Measurements from ENCODE around the gene LMAN1. TPM values are rescaled to one million over a fixed set of nuclear protein-coding genes. Genes with fewer than 3 reads are reported as not detected.
A peak's percentile ranks its signal among the peaks of the same experiment; 100 is the strongest.

LMAN1 gene, protein sequence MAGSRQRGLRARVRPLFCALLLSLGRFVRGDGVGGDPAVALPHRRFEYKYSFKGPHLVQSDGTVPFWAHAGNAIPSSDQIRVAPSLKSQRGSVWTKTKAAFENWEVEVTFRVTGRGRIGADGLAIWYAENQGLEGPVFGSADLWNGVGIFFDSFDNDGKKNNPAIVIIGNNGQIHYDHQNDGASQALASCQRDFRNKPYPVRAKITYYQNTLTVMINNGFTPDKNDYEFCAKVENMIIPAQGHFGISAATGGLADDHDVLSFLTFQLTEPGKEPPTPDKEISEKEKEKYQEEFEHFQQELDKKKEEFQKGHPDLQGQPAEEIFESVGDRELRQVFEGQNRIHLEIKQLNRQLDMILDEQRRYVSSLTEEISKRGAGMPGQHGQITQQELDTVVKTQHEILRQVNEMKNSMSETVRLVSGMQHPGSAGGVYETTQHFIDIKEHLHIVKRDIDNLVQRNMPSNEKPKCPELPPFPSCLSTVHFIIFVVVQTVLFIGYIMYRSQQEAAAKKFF
- 10 to 100 TPM; 24.3 to 35.2 (median 27.6) TPM for polyA plus RNA-seq (ENCODE audit: low read depth in 6 of 6)

DNA sequence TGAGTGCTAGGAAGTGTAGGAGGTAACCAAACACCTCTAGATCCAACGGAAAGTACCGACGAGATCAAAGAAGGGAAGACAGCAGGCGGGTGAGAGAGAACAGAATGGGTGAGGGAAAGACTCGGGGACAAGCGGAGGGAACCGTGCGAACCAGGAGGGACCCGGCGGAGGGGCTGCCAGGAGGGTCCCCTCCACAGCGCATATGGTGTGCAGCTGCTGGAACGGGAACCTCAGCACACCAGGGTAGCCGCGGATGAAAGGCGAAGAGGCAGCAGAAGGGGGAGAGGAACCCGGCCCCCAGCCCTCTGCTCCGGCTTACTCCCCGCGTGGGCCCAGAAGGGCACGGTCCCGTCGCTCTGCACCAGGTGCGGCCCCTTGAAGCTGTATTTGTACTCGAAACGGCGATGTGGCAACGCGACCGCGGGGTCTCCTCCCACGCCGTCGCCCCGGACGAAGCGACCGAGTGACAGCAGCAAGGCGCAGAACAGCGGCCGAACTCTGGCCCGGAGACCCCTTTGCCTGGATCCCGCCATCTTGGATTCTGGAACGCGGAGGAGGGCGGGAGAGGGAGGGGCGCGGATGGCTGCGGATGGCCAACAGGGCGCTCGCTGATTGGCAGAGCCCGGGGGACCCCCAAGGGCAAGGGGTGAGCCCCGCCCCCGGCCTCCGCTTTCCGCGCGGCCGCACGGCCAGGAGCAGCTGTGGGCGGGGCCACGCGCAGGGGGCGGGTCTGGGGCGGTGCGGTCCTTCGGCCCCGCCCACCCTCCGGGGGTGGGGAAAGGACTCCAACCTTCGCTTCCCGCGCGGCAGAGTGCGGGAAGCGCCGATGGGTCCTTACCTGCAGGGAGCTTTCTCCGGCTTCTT is at the start of gene LMAN1:
Gene LMAN1 (minus strand): TSS at position 554 of the 864 bp plus-strand sequence. CDS start 21 bp downstream, at position 533.
- peak within 1 kb of the TSS; percentile 80 to 95 (median 90) for H3K27ac Mint-ChIP-seq
- H3K27me3 Mint-ChIP-seq = peaks cover 5 to 8% (median 6%) of the 10 kb centered on the region in 3 donors
- peak within 1 kb of the TSS; percentile 85 to 100 (median 97) for H3K4me3 Mint-ChIP-seq
- H3K4me1 Mint-ChIP-seq = peaks cover 22 to 31% (median 23%) of the 10 kb centered on the region in 3 donors
- ATAC-seq (ENCODE audit: low read depth in 2 of 2) = peak; percentile 84 to 89
- H3K36me3 Mint-ChIP-seq = peaks cover 0 to 5% of the 10 kb centered on the region in 2 donors
- peak; percentile 84 for DNase-seq
- H3K9me3 Mint-ChIP-seq = no peaks in the 10 kb centered on the region

DNA sequence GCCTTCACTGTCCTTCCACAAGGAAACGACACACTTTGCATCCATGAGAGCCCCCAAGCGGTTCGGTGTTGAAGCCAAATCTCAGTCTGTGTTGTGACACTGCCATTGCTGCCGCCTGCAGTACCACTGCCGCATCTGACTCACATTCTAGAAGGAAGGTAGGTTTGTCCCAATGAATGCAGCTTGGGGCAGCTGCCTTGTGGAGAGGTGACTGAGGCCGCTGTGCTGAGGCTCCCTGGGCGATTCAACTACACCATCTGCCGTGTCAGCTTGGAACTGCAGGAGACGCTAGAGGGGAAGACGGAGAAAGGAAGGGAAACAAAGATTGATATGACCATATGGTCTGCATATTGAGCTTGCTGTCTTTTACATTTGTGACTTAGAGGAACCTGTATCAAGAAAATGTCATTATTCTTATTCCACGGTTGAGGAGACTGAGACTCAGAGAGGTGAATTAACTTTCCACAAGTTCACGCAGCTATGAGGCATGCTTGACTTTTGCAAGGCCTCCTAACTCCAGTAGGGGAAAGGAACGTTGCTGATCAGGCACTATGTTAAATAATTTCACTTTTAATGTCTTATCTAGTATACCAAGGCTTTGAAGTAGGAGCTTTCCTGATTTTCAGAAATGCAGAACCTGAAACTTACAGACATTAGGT is 43.5 kb upstream of the LMAN1 start:
- Mint-ChIP-seq H3K4me1 (peaks cover 0 to 4% (median 0%) of the 10 kb centered on the region in 3 donors), H3K27ac (no peak overlapping the region), H3K27me3 (peaks cover 0 to 24% (median 13%) of the 10 kb centered on the region in 3 donors), H3K9me3 (no peaks in the 10 kb centered on the region), H3K4me3 (peak overlapping the region in 1 of 8 donors; percentile 18), H3K36me3 (no peaks in the 10 kb centered on the region)
- DNase-seq (peak; percentile 43), ATAC-seq (ENCODE audit: low read depth in 2 of 2) (peak; percentile 77 to 85)

DNA sequence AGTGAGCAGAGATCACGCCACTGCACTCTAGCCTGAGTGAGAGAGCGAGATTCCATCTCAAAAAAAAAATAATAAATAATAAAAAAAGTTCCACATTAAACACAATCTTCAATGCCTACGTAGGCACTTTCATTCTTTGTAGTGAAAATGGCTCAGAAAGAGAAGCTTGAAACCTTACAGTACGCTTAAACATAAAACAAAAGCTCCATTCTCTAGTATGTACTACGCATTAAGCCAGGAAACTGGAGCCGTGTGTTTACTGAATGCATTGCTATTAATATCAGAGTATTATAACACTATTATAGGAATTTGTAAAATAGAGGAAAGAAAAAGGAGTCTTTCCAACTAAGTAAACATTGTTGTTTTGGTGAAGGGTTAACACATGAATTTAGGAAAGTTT is 41.3 kb upstream of the LMAN1 start:
- no peak overlapping the region for H3K4me3 Mint-ChIP-seq
- no peaks in the 10 kb centered on the region for H3K9me3 Mint-ChIP-seq
- H3K4me1 Mint-ChIP-seq = peaks cover 4 to 5% (median 4%) of the 10 kb centered on the region in 3 donors
- peaks cover 14 to 34% (median 25%) of the 10 kb centered on the region in 3 donors for H3K27me3 Mint-ChIP-seq
- H3K27ac Mint-ChIP-seq = no peak overlapping the region
- H3K36me3 Mint-ChIP-seq = no peaks in the 10 kb centered on the region
- DNase-seq = no peak
- no peak for ATAC-seq (ENCODE audit: low read depth in 2 of 2)

DNA sequence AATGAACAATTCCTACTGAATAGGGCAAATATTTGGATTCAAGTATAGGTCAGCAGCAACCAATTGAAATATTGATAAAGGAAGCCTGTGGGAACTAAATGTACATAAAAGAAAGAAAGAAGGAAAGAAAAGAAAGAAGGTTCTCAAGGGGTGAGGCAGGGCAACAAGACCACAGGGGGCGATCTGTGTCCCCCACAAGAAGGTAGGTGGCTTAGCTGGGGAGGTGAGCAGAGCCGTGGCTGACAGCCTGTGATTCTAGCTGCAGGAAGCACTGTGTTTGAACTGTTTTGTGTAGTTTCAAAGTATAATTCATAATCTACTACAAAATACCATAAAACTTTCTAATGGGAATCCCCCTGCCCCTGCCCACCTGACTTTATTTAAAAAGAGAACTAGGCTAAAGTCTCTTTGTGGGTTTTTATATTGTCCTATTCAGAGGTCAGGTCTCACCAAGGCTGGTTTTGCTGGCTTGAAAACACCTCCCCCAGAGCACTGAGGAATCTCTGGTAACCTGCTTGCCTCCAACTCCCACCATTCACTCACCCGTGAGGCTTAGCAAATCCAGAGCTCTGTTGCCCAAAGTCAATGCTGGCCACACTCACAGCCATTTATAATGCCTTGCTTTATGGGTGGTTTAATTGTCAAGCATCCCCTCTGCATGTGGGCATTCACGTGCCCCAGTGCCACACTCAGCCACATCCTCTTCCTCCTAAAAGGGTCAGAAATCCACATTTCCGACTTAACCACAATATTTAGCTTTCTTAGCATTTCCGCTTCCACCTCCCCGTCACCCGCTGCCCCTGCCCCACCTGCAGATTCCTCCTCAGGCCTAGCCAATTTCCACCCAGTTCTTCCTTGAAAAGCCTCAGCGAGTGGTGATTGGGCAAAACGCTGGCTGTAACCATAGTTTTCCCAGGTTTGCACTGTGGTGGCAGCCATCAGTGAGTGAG is 36.4 kb upstream of the LMAN1 start:
- no peaks in the 10 kb centered on the region for H3K9me3 Mint-ChIP-seq
- no peak overlapping the region for H3K27ac Mint-ChIP-seq
- no peaks in the 10 kb centered on the region for H3K36me3 Mint-ChIP-seq
- H3K4me1 Mint-ChIP-seq = peaks cover 0 to 5% (median 4%) of the 10 kb centered on the region in 3 donors
- H3K27me3 Mint-ChIP-seq = peaks cover 29 to 41% (median 38%) of the 10 kb centered on the region in 3 donors
- ATAC-seq (ENCODE audit: low read depth in 2 of 2) = no peak
- H3K4me3 Mint-ChIP-seq = no peak overlapping the region
- DNase-seq = no peak

DNA sequence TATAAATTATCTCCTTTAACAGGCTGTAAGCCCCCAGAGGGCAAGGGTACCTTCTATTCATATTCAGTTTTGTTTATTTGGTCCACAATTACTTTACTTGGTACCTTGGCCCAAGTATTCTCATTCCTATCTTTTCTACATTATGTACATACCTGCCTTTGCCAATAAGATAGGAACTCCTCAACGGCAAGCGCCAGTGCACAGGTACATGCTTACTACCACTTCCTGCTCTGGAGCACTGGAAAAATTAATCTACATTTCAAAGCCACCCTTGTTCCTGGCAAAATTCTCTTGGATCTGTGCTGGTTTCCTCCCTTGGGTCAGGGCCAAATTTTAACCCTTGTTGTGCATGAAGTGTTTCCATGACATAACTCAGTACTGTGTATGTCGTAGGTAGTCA is 34.3 kb upstream of the LMAN1 start:
- no peaks in the 10 kb centered on the region for H3K36me3 Mint-ChIP-seq
- ATAC-seq (ENCODE audit: low read depth in 2 of 2) (no peak), DNase-seq (no peak)
- no peak overlapping the region for H3K27ac Mint-ChIP-seq
- no peaks in the 10 kb centered on the region for H3K9me3 Mint-ChIP-seq
- H3K4me1 Mint-ChIP-seq = peaks cover 0 to 5% (median 4%) of the 10 kb centered on the region in 3 donors
- H3K4me3 Mint-ChIP-seq = no peak overlapping the region
- peaks cover 29 to 48% (median 38%) of the 10 kb centered on the region in 3 donors for H3K27me3 Mint-ChIP-seq

DNA sequence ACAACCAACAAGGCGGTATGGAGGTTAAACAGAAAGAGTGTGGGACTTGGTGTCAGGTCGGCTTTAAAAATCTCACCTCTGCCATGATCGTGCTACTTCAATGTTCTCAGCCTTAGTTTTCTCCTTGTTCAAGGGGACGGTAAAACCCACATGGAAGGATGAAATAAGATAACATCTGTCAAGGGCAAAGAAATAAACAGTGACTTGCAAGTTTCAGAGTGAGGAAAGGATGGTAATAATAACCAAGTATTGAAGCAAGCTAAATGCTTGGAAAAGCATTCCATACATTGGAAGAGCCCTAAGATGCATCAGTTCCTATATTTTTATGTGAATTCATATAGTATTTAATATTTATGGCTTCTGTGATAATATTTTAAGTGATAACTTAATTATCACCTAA is 29.8 kb upstream of the LMAN1 start:
- DNase-seq (no peak), ATAC-seq (ENCODE audit: low read depth in 2 of 2) (no peak)
- Mint-ChIP-seq H3K36me3 (no peaks in the 10 kb centered on the region), H3K27ac (no peak overlapping the region), H3K27me3 (peaks cover 16 to 31% (median 17%) of the 10 kb centered on the region in 3 donors), H3K4me3 (no peak overlapping the region), H3K9me3 (no peaks in the 10 kb centered on the region), H3K4me1 (no peaks in the 10 kb centered on the region)

DNA sequence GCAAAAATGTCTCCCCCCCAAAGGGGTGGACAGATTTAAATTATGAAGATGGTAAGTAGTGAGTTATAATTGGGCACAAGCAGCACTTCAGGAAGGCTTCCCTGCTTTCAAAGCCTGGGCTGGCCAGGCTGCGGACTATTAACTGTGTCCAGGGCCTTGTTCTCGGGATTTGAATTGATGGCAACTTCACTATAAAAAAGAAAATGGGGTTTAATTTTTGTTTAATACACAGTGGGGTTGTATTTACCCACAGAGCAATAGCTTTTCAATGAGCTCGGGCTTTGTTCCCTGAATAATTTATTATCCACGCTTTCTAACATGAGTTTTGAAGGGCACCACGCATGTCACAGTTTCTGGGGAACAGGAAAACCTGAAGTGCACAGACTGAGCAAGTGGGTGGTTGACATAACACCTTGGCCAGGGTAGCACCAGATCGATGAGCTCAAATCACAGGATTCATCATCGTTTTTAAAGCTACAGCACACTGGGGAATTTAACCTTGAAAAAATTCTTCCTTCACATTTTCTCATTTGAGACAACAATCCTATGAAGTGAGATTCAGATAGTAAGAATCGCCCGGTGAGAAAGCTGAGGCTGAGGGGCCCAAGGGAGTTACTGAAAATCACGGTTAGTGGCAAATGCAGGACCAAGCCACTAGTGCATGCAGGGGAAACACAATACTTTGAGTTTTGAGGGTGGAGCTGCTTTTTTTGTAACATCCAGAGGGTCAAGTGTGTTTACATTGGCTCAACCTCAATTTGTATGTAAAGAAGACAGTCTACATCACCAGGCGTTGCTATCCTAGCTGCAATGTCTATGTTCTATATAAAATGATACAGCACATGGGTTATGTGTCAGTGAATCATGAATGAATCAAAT is 28.9 kb upstream of the LMAN1 start:
- ATAC-seq (ENCODE audit: low read depth in 2 of 2) (no peak), DNase-seq (no peak)
- Mint-ChIP-seq H3K4me3 (no peak overlapping the region), H3K4me1 (no peaks in the 10 kb centered on the region), H3K27me3 (peaks cover 12 to 26% (median 17%) of the 10 kb centered on the region in 3 donors), H3K9me3 (no peaks in the 10 kb centered on the region), H3K27ac (no peak overlapping the region), H3K36me3 (no peaks in the 10 kb centered on the region)

DNA sequence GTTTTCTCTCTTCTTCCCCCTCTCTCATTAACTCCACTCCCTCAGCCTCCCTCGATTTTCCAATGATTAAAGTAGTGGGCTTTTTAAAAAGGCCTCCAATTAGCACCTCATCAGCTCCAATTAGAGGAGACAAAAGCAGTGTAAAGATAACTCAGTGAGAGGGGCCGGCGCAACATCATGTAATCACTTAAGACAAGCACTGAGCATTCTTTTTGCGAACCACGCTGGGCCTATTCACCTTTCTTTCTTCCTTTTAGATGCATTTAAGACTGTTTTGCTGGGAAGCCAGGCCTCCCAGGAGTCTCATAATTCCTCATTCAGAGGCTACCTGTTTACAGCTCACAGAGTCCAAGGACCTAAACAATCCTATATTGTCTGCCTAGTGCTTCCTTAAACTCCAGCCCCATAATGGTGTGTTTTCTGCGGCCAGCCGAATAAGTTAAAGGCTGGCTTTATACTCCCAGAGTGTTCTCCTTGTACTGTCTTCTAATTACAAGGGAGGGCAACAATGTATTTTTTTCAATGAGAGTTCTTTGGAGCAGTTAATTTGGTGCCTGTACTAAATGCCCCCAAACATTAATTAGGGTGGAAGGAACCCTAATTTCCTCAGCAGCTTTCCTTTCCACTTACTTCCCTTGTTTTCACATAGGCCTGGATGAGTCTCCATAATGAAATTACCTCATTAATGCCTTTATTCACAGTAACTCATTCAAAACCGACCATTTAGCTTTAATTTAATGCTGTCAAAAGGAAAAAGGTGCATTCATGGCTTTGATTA is 28.0 kb upstream of the LMAN1 start:
- Mint-ChIP-seq H3K9me3 (no peaks in the 10 kb centered on the region), H3K36me3 (no peaks in the 10 kb centered on the region), H3K4me3 (no peak overlapping the region), H3K4me1 (no peaks in the 10 kb centered on the region), H3K27ac (no peak overlapping the region), H3K27me3 (peaks cover 6 to 23% (median 9%) of the 10 kb centered on the region in 3 donors)
- ATAC-seq (ENCODE audit: low read depth in 2 of 2) (no peak), DNase-seq (no peak)

DNA sequence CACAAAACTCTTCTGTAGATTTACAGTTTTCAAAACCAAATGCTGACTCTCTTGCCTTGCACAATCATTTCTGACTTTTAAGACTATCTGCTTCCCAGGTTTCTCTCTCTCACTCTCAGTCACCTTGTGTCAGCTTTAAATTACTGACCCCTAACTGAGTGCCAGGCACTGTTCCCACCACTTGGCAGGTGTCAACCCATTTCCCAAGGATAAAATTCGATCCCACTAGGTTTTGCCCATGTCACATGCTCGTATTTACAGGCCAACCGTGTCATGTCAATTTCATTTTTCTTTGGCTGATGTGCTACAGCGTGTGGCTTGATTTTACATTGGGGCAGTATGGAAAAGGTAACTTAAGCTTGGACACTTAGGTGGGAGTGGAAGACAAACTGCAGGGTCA is 26.1 kb upstream of the LMAN1 start:
- Mint-ChIP-seq H3K4me3 (no peak overlapping the region), H3K27me3 (peaks cover 8 to 28% (median 15%) of the 10 kb centered on the region in 3 donors)

DNA sequence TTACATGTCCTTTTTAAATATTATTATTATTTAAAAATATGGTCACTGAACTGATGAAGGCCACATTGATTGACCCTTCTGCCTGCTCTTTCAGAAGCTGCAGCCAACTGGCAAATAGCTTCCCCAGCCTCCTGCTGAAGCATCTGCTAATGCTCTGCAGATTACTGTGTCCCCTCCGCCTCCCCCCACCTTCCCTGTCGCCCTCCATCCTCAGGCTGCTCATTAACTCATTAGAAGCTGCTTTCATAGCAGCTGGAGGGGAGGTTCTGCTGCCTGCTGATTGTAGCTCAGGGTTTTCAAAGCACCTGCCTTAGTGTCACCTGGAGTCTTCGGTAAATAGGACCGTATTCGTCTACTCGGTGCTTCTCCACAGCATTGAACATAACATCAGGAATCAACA is 24.8 kb upstream of the LMAN1 start:
- Mint-ChIP-seq H3K27me3 (peaks cover 18 to 36% (median 28%) of the 10 kb centered on the region in 3 donors), H3K4me1 (no peaks in the 10 kb centered on the region), H3K4me3 (no peak overlapping the region), H3K27ac (no peak overlapping the region), H3K9me3 (no peaks in the 10 kb centered on the region), H3K36me3 (no peaks in the 10 kb centered on the region)
- DNase-seq = no peak
- no peak for ATAC-seq (ENCODE audit: low read depth in 2 of 2)

More for the DNA sequence above, 26.1 kb upstream of the LMAN1 start:
- ATAC-seq (ENCODE audit: low read depth in 2 of 2) (no peak), DNase-seq (no peak)
- Mint-ChIP-seq H3K27ac (no peak overlapping the region), H3K9me3 (no peaks in the 10 kb centered on the region), H3K4me1 (no peaks in the 10 kb centered on the region), H3K36me3 (no peaks in the 10 kb centered on the region)

DNA sequence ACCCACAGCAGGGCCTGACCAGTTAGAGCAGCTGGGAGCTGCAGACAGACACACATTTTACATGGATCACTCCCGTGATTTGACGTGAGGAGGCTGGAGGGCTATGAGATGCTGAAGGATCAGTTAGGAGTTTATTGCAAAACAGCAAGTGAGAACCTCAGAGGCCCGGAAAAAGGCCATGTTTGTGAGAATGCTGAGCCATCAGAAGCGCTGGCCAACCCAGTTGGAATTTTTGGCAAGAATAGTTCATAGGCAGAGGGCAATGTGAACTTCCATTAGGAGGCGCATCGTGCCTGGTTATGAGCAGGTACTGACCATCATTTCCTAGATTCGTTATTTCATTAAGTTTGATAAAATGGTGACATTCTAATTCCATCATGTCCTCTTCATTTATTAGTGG is 23.3 kb upstream of the LMAN1 start:
- no peaks in the 10 kb centered on the region for H3K9me3 Mint-ChIP-seq
- DNase-seq (no peak), ATAC-seq (ENCODE audit: low read depth in 2 of 2) (no peak)
- peaks cover 18 to 42% (median 36%) of the 10 kb centered on the region in 3 donors for H3K27me3 Mint-ChIP-seq
- no peaks in the 10 kb centered on the region for H3K36me3 Mint-ChIP-seq
- peaks cover 0 to 2% (median 1%) of the 10 kb centered on the region in 3 donors for H3K4me1 Mint-ChIP-seq
- H3K4me3 Mint-ChIP-seq = no peak overlapping the region
- no peak overlapping the region for H3K27ac Mint-ChIP-seq
